Liver (tissue), 3 donors: ENCODE data around the gene TCFL5.

Source experiments
- ATF3 ChIP-seq: IDR thresholded peaks from 2 replicates; pipeline ENCODE4 v1.6.1; 2016; ENCODE audit warnings: antibody characterized with exemption
- FOXA1 ChIP-seq: IDR thresholded peaks from 2 replicates; pipeline ENCODE4 v1.6.1; 2016; ENCODE audit warnings: antibody characterized with exemption
- HNF4A ChIP-seq, 2 donors: conservative IDR thresholded peaks; 2 replicates each; pipeline ENCODE4 v1.6.1; 2016; ENCODE audit warnings: antibody characterized with exemption in 2 of 2, mild to moderate bottlenecking in 2 of 2
- JUND ChIP-seq, 2 donors: IDR thresholded peaks; 2 replicates each; pipeline ENCODE4 v1.6.1; 2016; ENCODE audit warnings: antibody characterized with exemption in 2 of 2
- RAD21 ChIP-seq, 2 donors: IDR thresholded peaks; 2 replicates each; pipeline ENCODE4 v1.6.1; 2016; ENCODE audit warnings: antibody characterized with exemption in 2 of 2, mild to moderate bottlenecking in 2 of 2
- RXRA ChIP-seq, 2 donors: IDR thresholded peaks; 2 replicates each; pipeline ENCODE4 v1.6.1; 2017 to 2018; ENCODE audit warnings: antibody characterized with exemption in 2 of 2, mild to moderate bottlenecking in 1 of 2
- SP1 ChIP-seq: IDR thresholded peaks from 2 replicates; pipeline ENCODE4 v1.6.1; 2018; ENCODE audit warnings: antibody characterized with exemption, mild to moderate bottlenecking
- TAF1 ChIP-seq: conservative IDR thresholded peaks from 2 replicates; pipeline ENCODE4 v1.6.1; 2016; ENCODE audit warnings: antibody characterized with exemption, mild to moderate bottlenecking
- YY1 ChIP-seq: IDR thresholded peaks from 2 replicates; pipeline ENCODE4 v1.6.1; 2016; ENCODE audit warnings: antibody characterized with exemption, mild to moderate bottlenecking
- TF ChIP-seq, protein P1 (sequence below): fragments of 150-350 bp; IDR thresholded peaks from 2 replicates; pipeline ENCODE4 v1.5.1; 2017; ENCODE audit warnings: improper control_type of control experiment, low read depth, low read length; ENCODE audit not compliant: missing input control
- TF ChIP-seq, protein P2 (sequence below): IDR thresholded peaks from 2 replicates; pipeline ENCODE4 v1.6.1; 2016; ENCODE audit warnings: antibody characterized with exemption, mild to moderate bottlenecking
- TF ChIP-seq, protein P3 (sequence below): IDR thresholded peaks from 2 replicates; pipeline ENCODE4 v1.6.1; 2016; ENCODE audit warnings: antibody characterized with exemption
- donor health status: healthy.
- donor health status: healthy.

- TF ChIP-seq, protein P1, sequence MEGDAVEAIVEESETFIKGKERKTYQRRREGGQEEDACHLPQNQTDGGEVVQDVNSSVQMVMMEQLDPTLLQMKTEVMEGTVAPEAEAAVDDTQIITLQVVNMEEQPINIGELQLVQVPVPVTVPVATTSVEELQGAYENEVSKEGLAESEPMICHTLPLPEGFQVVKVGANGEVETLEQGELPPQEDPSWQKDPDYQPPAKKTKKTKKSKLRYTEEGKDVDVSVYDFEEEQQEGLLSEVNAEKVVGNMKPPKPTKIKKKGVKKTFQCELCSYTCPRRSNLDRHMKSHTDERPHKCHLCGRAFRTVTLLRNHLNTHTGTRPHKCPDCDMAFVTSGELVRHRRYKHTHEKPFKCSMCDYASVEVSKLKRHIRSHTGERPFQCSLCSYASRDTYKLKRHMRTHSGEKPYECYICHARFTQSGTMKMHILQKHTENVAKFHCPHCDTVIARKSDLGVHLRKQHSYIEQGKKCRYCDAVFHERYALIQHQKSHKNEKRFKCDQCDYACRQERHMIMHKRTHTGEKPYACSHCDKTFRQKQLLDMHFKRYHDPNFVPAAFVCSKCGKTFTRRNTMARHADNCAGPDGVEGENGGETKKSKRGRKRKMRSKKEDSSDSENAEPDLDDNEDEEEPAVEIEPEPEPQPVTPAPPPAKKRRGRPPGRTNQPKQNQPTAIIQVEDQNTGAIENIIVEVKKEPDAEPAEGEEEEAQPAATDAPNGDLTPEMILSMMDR, result no peak
- TF ChIP-seq SP1 (no peak), ATF3 (no peak), JUND (IDR thresholded peaks at IDR 0.05) (no peak), RAD21 (IDR thresholded peaks at IDR 0.05) (no peak), YY1 (no peak), FOXA1 (no peak), TAF1 (no peak), RXRA (IDR thresholded peaks at IDR 0.05) (no peak), HNF4A (conservative IDR thresholded peaks at IDR 0.05) (no peak)
- TF ChIP-seq, protein P2, sequence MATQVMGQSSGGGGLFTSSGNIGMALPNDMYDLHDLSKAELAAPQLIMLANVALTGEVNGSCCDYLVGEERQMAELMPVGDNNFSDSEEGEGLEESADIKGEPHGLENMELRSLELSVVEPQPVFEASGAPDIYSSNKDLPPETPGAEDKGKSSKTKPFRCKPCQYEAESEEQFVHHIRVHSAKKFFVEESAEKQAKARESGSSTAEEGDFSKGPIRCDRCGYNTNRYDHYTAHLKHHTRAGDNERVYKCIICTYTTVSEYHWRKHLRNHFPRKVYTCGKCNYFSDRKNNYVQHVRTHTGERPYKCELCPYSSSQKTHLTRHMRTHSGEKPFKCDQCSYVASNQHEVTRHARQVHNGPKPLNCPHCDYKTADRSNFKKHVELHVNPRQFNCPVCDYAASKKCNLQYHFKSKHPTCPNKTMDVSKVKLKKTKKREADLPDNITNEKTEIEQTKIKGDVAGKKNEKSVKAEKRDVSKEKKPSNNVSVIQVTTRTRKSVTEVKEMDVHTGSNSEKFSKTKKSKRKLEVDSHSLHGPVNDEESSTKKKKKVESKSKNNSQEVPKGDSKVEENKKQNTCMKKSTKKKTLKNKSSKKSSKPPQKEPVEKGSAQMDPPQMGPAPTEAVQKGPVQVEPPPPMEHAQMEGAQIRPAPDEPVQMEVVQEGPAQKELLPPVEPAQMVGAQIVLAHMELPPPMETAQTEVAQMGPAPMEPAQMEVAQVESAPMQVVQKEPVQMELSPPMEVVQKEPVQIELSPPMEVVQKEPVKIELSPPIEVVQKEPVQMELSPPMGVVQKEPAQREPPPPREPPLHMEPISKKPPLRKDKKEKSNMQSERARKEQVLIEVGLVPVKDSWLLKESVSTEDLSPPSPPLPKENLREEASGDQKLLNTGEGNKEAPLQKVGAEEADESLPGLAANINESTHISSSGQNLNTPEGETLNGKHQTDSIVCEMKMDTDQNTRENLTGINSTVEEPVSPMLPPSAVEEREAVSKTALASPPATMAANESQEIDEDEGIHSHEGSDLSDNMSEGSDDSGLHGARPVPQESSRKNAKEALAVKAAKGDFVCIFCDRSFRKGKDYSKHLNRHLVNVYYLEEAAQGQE, result no peak
- TF ChIP-seq, protein P3, sequence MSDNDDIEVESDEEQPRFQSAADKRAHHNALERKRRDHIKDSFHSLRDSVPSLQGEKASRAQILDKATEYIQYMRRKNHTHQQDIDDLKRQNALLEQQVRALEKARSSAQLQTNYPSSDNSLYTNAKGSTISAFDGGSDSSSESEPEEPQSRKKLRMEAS, result no peak
Observed at GRCh38 chr20:62885896-62886708, 24.5 kb upstream of the TCFL5 start.
